Measurements from ENCODE around the gene HERPUD2.

The HERPUD2 gene

DNA sequence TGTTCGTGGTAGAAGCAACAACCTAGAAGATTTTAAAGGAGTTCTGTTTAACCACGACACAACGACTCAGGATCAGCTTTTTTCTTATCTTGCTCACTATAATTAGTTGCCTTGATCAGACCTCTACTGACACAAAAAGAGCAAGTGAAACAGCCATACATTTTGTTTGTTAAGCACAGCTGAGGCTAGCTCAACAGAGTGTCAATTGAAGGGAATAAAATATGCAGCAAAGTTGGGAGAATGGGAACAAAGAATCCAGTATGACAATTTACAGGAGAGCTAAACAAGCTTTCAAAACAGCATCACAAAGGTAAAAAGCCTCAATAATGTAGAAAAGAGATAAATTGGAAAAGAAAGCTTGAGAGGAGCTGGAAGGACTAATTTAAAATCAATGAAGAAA lies 40.5 kb upstream of the HERPUD2 start:
- no peaks in the 10 kb centered on the region for H3K9me3 ChIP-seq (ENCODE audit: insufficient read depth, low read length)
- no peak overlapping the region for H3K4me2 ChIP-seq (ENCODE audit: low read depth, low read length, poor library complexity, severe bottlenecking)
- no peak overlapping the region for H3K4me3 ChIP-seq (ENCODE audit: insufficient read depth, low read length, poor library complexity, severe bottlenecking)
- no peaks in the 10 kb centered on the region for H3K9me2 ChIP-seq (replicated peaks; ENCODE audit: insufficient read depth, low read length)
- no peak overlapping the region for H2AFZ ChIP-seq (ENCODE audit: low read depth, low read length, severe bottlenecking)
- no peaks in the 10 kb centered on the region for H3K36me3 ChIP-seq (ENCODE audit: low read length)
- H4K20me1 ChIP-seq (ENCODE audit: low read depth, low read length) = no peaks in the 10 kb centered on the region
- no peak overlapping the region for H3K27ac ChIP-seq (ENCODE audit: low read depth, low read length)
- no peaks in the 10 kb centered on the region for H3K79me2 ChIP-seq (ENCODE audit: insufficient read depth, low read length)
- H3F3A ChIP-seq (ENCODE audit: insufficient read depth) = peaks cover 6% of the 10 kb centered on the region; the same call in 1 of the 2 replicates
- no peak overlapping the region for H3K9ac ChIP-seq (ENCODE audit: low read length)
- no peaks in the 10 kb centered on the region for H3K27me3 ChIP-seq (ENCODE audit: low read length)
- TF ChIP-seq, protein P1, sequence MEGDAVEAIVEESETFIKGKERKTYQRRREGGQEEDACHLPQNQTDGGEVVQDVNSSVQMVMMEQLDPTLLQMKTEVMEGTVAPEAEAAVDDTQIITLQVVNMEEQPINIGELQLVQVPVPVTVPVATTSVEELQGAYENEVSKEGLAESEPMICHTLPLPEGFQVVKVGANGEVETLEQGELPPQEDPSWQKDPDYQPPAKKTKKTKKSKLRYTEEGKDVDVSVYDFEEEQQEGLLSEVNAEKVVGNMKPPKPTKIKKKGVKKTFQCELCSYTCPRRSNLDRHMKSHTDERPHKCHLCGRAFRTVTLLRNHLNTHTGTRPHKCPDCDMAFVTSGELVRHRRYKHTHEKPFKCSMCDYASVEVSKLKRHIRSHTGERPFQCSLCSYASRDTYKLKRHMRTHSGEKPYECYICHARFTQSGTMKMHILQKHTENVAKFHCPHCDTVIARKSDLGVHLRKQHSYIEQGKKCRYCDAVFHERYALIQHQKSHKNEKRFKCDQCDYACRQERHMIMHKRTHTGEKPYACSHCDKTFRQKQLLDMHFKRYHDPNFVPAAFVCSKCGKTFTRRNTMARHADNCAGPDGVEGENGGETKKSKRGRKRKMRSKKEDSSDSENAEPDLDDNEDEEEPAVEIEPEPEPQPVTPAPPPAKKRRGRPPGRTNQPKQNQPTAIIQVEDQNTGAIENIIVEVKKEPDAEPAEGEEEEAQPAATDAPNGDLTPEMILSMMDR (IDR thresholded peaks at IDR 0.05; ENCODE audit: insufficient read depth, low read length, poor library complexity, severe bottlenecking) = no peak
- TF ChIP-seq EZH2phosphoT487 (conservative IDR thresholded peaks at IDR 0.05; ENCODE audit: low read length) = no peak

DNA sequence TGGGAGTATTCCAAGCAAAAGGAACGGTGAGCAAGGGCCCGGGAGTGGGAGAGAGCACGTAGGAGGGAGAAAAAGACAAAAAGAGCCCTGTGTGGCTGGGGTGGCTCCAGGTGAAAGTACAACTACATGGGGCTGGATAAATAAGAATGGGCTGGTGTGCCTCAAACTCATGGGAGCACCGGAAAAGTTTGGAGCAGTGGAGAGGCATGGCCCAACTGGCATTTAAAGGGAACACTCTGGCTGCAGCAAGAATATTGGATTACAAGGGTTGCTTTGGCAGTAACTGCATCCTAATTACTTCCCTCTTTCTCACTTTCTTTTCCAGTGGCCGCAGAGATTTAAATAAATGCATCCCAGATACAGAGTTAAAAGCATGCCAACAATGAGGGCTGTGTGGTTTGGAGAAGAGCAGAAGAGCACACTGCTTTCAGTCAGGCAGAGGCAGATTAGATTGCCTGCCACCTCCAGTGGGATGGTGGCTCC lies 39.1 kb upstream of the HERPUD2 start:
- Histone ChIP-seq H3K4me3 (ENCODE audit: insufficient read depth, low read length, poor library complexity, severe bottlenecking) (no peak overlapping the region), H3K27me3 (ENCODE audit: low read length) (no peaks in the 10 kb centered on the region), H2AFZ (ENCODE audit: low read depth, low read length, severe bottlenecking) (no peak overlapping the region), H3K79me2 (ENCODE audit: insufficient read depth, low read length) (no peaks in the 10 kb centered on the region), H3K36me3 (ENCODE audit: low read length) (no peaks in the 10 kb centered on the region), H4K20me1 (ENCODE audit: low read depth, low read length) (no peaks in the 10 kb centered on the region), H3F3A (ENCODE audit: insufficient read depth) (peaks cover 19% of the 10 kb centered on the region), H3K9me3 (ENCODE audit: insufficient read depth, low read length) (no peaks in the 10 kb centered on the region), H3K27ac (ENCODE audit: low read depth, low read length) (no peak overlapping the region), H3K9me2 (replicated peaks; ENCODE audit: insufficient read depth, low read length) (no peaks in the 10 kb centered on the region), H3K9ac (ENCODE audit: low read length) (no peak overlapping the region), H3K4me2 (ENCODE audit: low read depth, low read length, poor library complexity, severe bottlenecking) (no peak overlapping the region)
- TF ChIP-seq, protein P1 (IDR thresholded peaks at IDR 0.05; ENCODE audit: insufficient read depth, low read length, poor library complexity, severe bottlenecking) = no peak
- no peak for TF ChIP-seq EZH2phosphoT487 (conservative IDR thresholded peaks at IDR 0.05; ENCODE audit: low read length)

- Histone ChIP-seq H3K9me2 (replicated peaks; ENCODE audit: insufficient read depth, low read length) (no peaks in the 10 kb centered on the region), H3K36me3 (ENCODE audit: low read length) (no peaks in the 10 kb centered on the region), H3K79me2 (ENCODE audit: insufficient read depth, low read length) (no peaks in the 10 kb centered on the region), H3K9me3 (ENCODE audit: insufficient read depth, low read length) (no peaks in the 10 kb centered on the region), H3K4me2 (ENCODE audit: low read depth, low read length, poor library complexity, severe bottlenecking) (no peak overlapping the region), H4K20me1 (ENCODE audit: low read depth, low read length) (no peaks in the 10 kb centered on the region), H2AFZ (ENCODE audit: low read depth, low read length, severe bottlenecking) (no peak overlapping the region), H3K9ac (ENCODE audit: low read length) (no peak overlapping the region), H3K27ac (ENCODE audit: low read depth, low read length) (no peak overlapping the region; the same call in 1 of the 2 replicates), H3F3A (ENCODE audit: insufficient read depth) (peaks cover 34% of the 10 kb centered on the region), H3K4me3 (ENCODE audit: insufficient read depth, low read length, poor library complexity, severe bottlenecking) (no peak overlapping the region), H3K27me3 (ENCODE audit: low read length) (no peaks in the 10 kb centered on the region)
- TF ChIP-seq EZH2phosphoT487 (conservative IDR thresholded peaks at IDR 0.05; ENCODE audit: low read length) = no peak
- TF ChIP-seq, protein P1 (IDR thresholded peaks at IDR 0.05; ENCODE audit: insufficient read depth, low read length, poor library complexity, severe bottlenecking) = no peak
These were observed 36.4 kb upstream of the HERPUD2 start for GRCh38 chr7:35731349-35731748.
